Activated CD8-positive, alpha-beta memory T cell treated with anti-CD3 and anti-CD28 coated beads for 24 hours (primary cell): Measurements from ENCODE around the gene CGB8.
"Not testable (repeated sequence)": the region's sequence is repeated elsewhere in the genome, so short reads cannot be mapped to it uniquely, and the experiment has no call there.

Experiments used
- DNase-seq: peaks from one replicate; pipeline ENCODE4 v3.0.0-alpha.2; 2020

The CGB8 gene

DNA sequence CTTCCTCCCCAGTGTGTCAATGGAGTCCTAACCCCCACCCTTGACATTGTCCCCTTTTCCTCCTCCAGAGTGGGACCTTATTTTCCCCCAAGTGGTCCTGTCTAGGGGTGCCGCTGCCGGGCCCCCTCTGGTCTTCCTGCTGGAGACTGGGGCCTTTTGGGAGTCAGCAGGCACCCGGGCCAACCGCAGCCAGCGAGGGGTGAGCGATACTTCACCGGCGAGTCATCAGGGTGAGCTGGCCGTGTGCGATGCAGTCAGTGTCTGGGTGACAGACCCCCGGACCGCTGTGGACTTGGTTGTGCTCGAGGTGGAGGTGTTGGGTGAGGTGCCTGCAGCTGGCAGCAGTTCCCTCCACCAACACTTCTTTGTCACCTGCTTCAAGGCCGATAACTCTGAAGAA is 19.2 kb downstream of the CGB8 start:
- DNase-seq: not testable (repeated sequence)

- DNase-seq: not testable (repeated sequence)
Measured at GRCh38 chr19:49028686-49029085, 20.2 kb downstream of the CGB8 start.

DNA sequence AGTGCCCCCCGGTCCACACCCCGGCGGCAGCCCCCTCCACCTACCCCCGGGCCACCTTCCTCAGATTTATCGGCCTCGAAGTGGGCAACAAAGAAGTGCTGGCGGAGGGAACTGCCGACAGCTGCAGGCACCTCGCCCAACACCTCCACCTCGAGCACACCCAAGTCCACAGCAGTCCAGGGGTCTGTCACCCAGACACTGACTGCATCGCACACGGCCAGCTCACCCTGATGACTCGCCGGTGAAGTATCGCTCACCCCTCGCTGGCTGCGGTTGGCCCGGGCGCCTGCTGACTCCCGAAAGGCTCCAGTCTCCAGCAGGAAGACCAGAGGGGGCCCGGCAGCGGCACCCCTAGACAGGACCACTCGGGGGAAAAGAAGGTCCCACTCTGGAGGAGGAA is 23.3 kb downstream of the CGB8 start:
- DNase-seq: not testable (repeated sequence)

DNA sequence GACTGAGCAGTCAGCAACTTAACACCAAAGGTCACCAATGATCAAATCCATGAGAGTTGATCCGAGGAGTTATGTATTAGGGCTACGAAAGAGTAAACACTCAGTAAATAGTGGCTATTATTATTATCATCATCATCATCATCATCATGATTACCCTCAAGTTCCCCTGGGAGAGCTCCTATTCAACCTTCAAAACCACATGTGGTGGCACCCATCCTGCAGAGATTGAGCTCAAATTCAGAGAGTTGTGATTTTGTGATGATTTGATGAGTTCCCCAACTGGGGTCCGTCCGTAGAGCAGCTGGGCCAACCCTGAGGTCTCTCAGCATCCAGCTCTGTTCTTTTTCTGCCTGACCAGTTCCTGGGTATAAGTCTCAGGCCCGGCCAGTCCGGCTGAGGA is 23.8 kb downstream of the CGB8 start:
- not testable (repeated sequence) for DNase-seq

DNA sequence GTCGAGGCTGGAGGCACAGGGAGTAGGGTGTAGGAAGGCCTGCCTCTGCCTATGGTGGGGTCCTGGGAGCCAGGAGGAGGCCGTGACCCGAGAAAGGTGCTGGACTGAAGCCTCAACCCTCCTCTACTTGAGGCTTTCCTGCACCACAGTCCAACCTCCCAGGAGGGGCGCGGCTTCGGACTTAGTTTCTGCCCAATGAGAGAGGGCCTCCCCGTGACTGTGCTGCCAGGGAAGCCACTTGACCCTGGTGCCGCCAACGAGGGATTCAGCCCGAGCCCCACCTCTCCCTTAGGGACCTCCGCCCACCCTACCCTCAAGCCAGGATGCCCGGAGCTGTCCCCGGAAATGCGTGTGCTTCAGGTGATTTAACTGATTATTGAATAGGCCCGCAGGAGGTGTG is 24.7 kb downstream of the CGB8 start, which contains the start of gene CGB3:
CGB3 (minus strand) TSS at position 101 of the 400 bp plus-strand sequence. CDS start 362 bp downstream, outside the sequence.
- not testable (repeated sequence) for DNase-seq

DNA sequence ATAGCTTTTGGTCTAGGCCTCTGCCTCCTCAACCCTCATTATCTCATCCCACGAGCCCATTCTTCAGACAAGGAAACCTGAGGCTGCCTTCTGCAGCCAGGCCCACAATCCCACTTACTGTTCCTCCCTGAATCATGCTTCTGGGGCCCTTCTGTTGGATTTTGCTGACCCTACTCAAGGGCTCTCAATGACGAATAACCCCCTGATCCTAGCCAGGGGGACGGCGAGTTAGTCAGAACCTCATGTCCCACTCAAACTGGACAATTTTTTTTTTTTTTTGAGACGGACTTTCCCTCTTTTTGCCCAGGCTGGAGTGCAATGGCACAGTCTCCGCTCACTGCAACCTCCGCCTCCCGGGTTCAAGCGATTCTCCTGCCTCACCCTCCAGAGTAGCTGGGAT is 26.8 kb downstream of the CGB8 start:
- no peak for DNase-seq

- no peak for DNase-seq
Measured at GRCh38 chr19:49020931-49021895, 27.7 kb downstream of the CGB8 start.

DNA sequence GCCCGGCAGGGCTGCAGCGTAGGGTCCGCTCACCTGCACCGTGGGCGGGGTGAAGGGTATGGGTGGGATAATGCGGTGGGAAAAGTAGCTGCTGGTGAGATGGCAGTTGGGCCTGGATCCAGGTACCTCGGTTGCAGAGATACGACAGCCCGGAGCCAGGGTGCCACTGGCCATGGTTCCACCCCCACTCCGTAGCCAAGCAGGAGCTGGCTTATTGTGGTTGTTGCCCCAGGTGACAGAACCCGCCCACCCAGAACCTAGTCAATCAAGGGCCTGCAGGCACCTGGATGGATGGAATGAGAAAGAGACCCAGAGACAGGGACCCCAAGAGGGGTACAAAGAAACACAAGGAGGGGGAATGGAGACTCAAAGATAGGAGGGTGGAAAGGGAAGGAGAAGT is 28.6 kb downstream of the CGB8 start:
- no peak for DNase-seq

DNA sequence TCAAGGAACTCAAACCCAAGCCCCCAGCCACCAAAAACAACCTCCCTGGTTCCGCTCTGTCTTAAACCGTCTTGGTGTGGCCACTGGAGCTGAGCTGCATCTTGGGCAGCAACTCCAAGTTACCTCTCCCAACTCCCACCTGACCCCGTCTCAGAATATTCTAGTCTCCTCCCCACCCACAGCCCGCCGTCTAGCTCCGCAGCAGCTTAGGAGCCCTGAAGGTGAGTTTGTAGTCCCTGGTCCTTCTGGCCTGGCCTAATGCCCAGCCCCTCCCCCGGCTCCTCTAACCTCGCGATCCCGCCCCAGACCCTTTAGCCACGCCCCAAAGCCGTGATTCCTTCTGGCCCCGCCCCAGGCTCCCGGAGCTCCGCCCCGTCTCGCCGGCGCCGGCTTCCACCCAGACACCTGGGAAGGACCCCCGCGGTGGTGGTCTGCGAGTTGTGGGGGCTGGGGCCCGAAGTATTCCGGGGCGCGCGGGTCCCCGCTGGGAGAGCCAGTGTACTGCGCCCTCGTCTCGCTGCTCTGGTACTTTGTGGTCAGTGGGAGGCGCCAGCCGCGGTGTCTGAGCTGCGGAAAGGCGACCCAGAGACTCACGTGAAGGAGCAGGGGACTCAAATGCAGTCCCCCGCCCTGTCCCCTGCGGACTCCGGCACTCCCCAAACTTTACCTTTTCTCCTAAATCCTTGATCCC is 29.5 kb downstream of the CGB8 start:
- peak; percentile 86 for DNase-seq

DNA sequence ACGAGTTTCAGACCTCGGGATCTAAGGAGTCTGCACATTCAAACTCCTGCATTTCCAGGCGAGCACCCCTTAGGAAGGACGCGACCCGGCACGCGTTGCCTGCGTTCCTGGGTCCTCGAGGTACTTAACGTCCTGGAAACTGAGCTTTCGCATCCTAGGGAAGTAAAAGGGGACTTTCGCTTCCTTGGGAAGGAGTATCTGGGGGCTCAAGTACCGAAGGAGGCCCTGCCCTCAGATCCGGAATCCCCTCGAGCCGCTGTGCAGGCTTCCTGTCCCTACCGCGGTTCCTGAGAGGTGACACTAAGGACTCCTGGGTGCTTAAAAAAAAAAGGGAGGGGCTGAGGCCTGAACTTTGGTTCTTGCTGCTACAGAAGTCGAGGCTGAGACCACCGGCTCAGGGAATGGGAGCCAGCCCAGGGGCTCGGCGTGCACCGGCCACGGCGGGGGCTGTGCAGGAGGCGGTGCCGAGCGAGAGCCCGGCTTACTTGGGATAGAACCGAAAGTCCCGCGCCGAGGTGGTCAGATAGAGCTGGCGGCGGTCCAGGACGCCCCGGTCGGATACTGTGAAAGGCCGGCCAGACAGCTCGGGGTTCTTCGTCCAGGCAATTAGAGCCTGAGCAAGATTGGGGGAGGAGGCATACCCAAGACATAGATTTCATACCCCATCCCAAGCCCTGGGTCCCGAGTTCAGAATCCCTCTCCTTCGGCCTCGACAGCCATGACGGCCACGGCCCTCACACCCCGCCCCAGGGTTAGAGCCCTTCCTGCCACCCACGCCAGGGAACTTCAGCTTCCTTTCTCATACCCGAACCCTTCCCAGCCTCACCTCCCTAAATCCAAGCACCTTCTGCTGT is 30.3 kb downstream of the CGB8 start:
- peak; percentile 72 for DNase-seq

DNA sequence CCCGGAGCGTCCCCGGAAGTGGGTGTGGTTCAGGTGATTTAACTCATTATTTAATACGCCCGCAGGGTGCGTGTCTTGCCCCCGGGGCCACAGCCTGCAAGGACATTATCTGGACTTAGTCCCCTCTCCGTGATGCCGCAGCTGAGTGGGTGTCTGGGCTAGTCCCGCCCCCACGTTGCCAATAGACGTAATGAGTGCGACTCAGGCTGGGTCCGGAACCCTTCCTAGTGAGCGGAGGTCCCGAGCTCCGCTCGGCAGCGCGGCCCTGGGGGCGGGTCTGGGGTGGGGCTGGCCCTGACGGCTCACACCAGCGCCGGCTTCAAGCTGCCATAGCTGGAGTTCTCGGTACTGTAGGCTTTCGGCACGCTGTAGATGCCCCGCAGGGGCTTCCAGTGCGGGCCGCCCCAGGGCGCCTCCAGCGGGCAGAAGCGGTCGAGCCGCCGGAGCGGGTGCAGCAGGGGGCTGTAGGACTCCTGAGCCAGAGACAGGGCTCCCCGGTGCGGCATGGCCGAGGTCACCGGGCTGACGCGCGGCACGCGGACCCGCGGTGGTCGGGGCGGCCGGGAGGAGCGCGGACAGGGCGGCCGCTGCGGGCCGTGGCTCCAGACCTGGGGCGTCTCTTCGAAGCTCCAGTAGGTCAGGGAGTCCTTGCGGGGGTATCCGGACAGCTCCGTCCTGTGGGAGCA is 31.1 kb downstream of the CGB8 start:
- peak; percentile 86 for DNase-seq

- DNase-seq: no peak
Measured at GRCh38 chr19:49017041-49017665, 31.8 kb downstream of the CGB8 start, which contains the start of gene LHB. Gene LHB (minus strand): TSS chr19:49017091. CDS start chr19:49017081, 10 bp downstream.

GRCh38 chr19:49016067-49016839 is 32.7 kb downstream of the CGB8 start:
- DNase-seq: no peak

DNA sequence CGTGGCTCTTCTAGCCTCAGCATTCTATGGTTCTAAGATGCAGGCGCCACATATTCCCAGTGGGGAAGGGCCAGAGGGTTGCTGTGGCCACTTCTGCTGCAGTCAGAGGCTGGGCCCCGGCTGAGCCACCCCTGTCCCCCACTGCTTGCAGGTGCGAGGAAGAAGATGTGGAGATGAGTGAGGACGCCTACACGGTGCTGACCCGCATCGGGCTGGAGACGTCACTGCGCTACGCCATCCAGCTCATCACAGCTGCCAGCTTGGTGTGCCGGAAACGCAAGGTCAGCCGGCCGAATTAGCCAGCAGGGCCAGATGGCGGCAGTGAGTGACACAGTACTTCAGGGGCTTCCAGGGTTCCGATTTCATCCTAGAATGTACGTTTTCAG is 34.0 kb downstream of the CGB8 start:
- DNase-seq: no peak

DNA sequence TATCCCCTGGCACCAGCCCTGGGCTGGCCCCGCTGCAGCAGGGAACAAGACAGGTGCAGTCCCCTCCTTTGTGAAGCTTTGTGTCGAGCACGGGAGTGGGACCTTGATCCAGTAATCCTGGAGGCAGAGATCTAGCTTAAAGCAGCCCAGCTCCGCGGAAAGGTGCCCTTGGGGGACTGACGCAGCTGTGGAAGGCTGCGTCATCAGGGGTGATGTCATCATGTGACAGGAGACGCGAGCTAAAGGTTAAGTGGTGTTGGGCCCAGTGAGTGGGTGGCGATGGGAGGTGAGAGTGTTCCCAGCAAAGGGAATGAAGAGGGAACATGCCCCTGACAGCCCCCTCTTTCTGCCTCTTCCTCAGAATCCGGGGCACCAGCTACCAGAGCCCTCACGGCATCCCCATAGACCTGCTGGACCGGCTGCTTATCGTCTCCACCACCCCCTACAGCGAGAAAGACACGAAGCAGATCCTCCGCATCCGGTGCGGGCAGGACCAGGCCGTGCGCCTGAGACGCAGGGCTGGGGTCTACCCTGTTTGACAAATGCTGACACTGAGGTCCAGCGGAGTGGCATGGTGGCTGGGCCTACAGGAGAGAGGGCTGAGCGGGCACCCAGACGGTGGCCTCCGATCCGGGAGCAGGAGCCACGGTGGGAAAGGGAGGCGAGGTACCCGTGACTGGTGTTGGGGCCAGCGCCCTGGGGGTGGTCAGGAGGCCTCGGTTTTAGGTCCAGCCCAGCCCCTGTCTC is 34.6 kb downstream of the CGB8 start:
- no peak for DNase-seq

GRCh38 chr19:49011194-49011593 is 37.7 kb downstream of the CGB8 start:
- DNase-seq: no peak

DNA sequence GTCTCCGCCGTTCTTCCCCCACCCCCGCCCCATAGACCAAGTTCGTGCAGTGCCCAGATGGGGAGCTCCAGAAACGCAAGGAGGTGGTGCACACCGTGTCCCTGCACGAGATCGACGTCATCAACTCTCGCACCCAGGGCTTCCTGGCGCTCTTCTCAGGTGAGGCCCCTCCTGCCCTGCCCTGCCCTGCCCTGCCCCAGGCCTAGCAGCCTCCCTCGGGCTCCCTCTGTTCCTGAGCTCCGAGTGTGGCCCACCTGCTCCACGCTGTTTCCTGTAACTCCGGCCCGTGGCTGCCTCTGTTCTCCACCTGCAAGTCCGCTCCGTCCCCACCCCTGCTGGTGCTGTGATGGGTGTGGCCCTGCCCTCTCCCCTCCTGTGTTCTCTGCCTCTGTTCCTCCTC is 38.5 kb downstream of the CGB8 start:
- no peak for DNase-seq

DNA sequence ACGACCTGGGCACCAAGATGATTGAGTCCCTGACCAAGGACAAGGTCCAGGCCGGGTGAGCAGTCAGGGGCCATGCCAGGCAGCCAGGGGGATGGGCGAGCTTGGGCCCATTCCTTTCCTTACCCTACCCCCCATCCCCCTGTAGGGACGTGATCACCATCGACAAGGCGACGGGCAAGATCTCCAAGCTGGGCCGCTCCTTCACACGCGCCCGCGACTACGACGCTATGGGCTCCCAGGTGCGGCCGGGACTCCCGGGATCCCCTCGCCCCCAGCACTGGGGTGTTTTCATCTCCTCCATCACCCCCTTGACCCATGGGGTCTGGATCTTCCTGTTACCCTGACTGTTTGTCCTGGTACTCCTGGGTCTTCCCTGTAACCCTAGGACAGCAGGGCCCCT is 39.1 kb downstream of the CGB8 start:
- DNase-seq: no peak

DNA sequence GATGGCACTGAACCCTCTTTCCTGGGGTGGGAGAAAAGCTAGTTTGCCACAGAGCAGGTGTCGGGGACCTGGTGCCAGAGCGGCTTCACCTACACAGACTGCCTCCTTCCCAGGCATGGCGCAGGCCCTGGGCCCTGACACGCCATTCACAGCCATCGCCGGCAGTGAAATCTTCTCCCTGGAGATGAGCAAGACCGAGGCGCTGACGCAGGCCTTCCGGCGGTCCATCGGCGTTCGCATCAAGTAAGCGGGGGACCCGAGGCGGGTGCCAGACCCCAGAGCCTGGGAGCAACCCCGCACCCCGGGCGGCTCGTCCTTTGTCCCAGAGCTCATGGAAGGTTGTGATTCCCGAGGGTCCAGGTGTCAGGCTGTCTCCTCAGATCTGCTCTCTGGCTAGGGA is 42.0 kb downstream of the CGB8 start:
- DNase-seq: no peak

- DNase-seq: no peak
Measured at GRCh38 chr19:49004964-49005614, 43.8 kb downstream of the CGB8 start.
